NOMO-1 (cell line): ENCODE data around the gene DDA1.
"Not testable (repeated sequence)": the region's sequence is repeated elsewhere in the genome, so short reads cannot be mapped to it uniquely, and the experiment has no call there.

Experiments
- DNase-seq, 2 experiments: peaks; one replicate each; lab custom pipeline; 2025; ENCODE audit not compliant: unreplicated experiment in 2 of 2; lab: John Stamatoyannopoulos, UW

DDA1 gene

GRCh38 chr19:17309198-17309964 is at the start of gene DDA1:
Gene DDA1, plus strand, starts transcription at chr19:17309563. Its CDS starts 92 bp downstream, at chr19:17309655.
- peak; percentile 99 for DNase-seq

GRCh38 chr19:17259934-17260333 is 49.4 kb upstream of the DDA1 start:
- no peak for DNase-seq

- DNase-seq = peak; percentile 76 to 78
Measured at GRCh38 chr19:17260842-17261325, 48.5 kb upstream of the DDA1 start.

GRCh38 chr19:17262557-17262956 is 46.8 kb upstream of the DDA1 start:
- no peak for DNase-seq

- DNase-seq = no peak
Measured at GRCh38 chr19:17263712-17264640, 45.4 kb upstream of the DDA1 start.

- no peak for DNase-seq
Measured at GRCh38 chr19:17264641-17264979, 44.8 kb upstream of the DDA1 start, which contains the start of gene USHBP1. Gene USHBP1, minus strand, starts transcription at chr19:17264745. Its CDS starts 446 bp downstream, at chr19:17264299.

- no peak for DNase-seq
Measured at GRCh38 chr19:17266026-17266425, 43.3 kb upstream of the DDA1 start.

GRCh38 chr19:17266589-17266974 is 42.8 kb upstream of the DDA1 start:
- DNase-seq = peak in 1 of 2 experiments; percentile 74

GRCh38 chr19:17266975-17267788 is 42.2 kb upstream of the DDA1 start, which contains the start of gene BABAM1:
Gene BABAM1, plus strand, starts transcription at chr19:17267443. Its CDS starts 1,364 bp downstream, at chr19:17268807.
- peak; percentile 99 to 100 for DNase-seq

GRCh38 chr19:17268754-17269153 is 40.6 kb upstream of the DDA1 start:
- no peak for DNase-seq

- DNase-seq = not testable (repeated sequence)
Measured at GRCh38 chr19:17274892-17275291, 34.5 kb upstream of the DDA1 start.

- DNase-seq = no peak
Measured at GRCh38 chr19:17275441-17276175, 33.8 kb upstream of the DDA1 start.

- no peak for DNase-seq
Measured at GRCh38 chr19:17279436-17279835, 29.9 kb upstream of the DDA1 start.

GRCh38 chr19:17281391-17282304 is 27.7 kb upstream of the DDA1 start, which contains the start of gene ANKLE1:
Gene ANKLE1, plus strand, starts transcription at chr19:17281901. Its CDS starts 20 bp downstream, at chr19:17281921.
- peak in 1 of 2 experiments; percentile 35 for DNase-seq

- DNase-seq = peak; percentile 79 to 86
Measured at GRCh38 chr19:17282488-17283125, 26.8 kb upstream of the DDA1 start.

GRCh38 chr19:17283504-17283996 is 25.8 kb upstream of the DDA1 start:
- DNase-seq = no peak

GRCh38 chr19:17285415-17286135 is 23.8 kb upstream of the DDA1 start:
- DNase-seq = no peak
